Loucy (cell line): ENCODE measurements around the gene DUSP22.

Source experiments
- CTCF ChIP-seq: fragments of 200-600 bp; sonication (generic); conservative IDR thresholded peaks from 2 replicates; pipeline ENCODE4 v1.5.1; 2014; ENCODE audit warnings: mild to moderate bottlenecking, antibody characterized with exemption, low read length
- EZH2phosphoT487 ChIP-seq: fragments of 200-600 bp; IDR thresholded peaks from 2 replicates; pipeline ENCODE4 v1.6.1; 2018; ENCODE audit warnings: antibody characterized with exemption, mild to moderate bottlenecking, moderate library complexity, borderline replicate concordance

- no peak for TF ChIP-seq CTCF
- TF ChIP-seq EZH2phosphoT487: no peak
Measured at GRCh38 chr6:326896-327537, 34.7 kb downstream of the DUSP22 start.
